ENCODE data around the gene HOTAIR. TPM values are rescaled to one million over a fixed set of nuclear protein-coding genes. Genes with fewer than 3 reads are reported as not detected.
A peak's percentile ranks its signal among the peaks of the same experiment; 100 is the strongest.

The HOTAIR gene
- total RNA-seq, 1 donor from 2014 or later = not detected

DNA sequence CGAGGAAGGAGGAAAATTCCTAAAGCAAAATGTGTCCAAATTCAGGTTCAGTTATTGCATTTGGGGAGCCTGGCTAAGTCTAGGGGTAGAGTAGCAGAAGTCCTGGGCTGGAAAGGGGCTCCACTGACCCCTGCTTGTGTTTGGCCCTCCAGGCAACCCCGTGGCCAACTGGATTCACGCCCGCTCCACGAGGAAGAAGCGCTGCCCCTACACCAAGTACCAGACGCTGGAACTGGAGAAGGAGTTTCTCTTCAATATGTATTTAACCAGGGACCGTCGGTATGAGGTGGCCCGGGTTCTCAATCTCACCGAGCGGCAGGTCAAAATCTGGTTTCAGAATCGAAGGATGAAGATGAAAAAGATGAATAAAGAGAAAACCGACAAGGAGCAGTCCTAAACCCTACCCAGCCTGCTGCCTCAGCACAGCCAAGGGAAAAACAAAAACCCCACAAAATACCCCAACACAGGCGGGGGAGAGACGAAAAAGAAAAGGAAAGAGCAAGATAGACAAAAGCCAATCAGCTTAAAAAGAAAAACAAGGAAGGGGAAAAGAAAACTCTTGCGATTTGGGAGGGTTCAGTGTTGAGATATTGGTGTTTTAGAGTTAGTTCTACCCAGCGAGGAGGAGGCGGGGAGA lies 27.6 kb upstream of the HOTAIR start:
- H3K9me3 Mint-ChIP-seq (ENCODE audit: low read depth) = no peaks in the 10 kb centered on the region
- H3K27ac Mint-ChIP-seq = no peak overlapping the region
- no peak overlapping the region for H3K4me3 Mint-ChIP-seq (ENCODE audit: low read depth)
- H3K36me3 Mint-ChIP-seq (ENCODE audit: insufficient read depth) = no peaks in the 10 kb centered on the region
- H3K4me1 Mint-ChIP-seq (ENCODE audit: low read depth) = peaks cover 5% of the 10 kb centered on the region
- TF ChIP-seq, protein P1, sequence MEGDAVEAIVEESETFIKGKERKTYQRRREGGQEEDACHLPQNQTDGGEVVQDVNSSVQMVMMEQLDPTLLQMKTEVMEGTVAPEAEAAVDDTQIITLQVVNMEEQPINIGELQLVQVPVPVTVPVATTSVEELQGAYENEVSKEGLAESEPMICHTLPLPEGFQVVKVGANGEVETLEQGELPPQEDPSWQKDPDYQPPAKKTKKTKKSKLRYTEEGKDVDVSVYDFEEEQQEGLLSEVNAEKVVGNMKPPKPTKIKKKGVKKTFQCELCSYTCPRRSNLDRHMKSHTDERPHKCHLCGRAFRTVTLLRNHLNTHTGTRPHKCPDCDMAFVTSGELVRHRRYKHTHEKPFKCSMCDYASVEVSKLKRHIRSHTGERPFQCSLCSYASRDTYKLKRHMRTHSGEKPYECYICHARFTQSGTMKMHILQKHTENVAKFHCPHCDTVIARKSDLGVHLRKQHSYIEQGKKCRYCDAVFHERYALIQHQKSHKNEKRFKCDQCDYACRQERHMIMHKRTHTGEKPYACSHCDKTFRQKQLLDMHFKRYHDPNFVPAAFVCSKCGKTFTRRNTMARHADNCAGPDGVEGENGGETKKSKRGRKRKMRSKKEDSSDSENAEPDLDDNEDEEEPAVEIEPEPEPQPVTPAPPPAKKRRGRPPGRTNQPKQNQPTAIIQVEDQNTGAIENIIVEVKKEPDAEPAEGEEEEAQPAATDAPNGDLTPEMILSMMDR (IDR thresholded peaks at IDR 0.05; ENCODE audit: unreplicated experiment) = no peak
- peaks cover 100% of the 10 kb centered on the region for H3K27me3 Mint-ChIP-seq
- no peak for DNase-seq (ENCODE audit: low spot score, unreplicated experiment)

DNA sequence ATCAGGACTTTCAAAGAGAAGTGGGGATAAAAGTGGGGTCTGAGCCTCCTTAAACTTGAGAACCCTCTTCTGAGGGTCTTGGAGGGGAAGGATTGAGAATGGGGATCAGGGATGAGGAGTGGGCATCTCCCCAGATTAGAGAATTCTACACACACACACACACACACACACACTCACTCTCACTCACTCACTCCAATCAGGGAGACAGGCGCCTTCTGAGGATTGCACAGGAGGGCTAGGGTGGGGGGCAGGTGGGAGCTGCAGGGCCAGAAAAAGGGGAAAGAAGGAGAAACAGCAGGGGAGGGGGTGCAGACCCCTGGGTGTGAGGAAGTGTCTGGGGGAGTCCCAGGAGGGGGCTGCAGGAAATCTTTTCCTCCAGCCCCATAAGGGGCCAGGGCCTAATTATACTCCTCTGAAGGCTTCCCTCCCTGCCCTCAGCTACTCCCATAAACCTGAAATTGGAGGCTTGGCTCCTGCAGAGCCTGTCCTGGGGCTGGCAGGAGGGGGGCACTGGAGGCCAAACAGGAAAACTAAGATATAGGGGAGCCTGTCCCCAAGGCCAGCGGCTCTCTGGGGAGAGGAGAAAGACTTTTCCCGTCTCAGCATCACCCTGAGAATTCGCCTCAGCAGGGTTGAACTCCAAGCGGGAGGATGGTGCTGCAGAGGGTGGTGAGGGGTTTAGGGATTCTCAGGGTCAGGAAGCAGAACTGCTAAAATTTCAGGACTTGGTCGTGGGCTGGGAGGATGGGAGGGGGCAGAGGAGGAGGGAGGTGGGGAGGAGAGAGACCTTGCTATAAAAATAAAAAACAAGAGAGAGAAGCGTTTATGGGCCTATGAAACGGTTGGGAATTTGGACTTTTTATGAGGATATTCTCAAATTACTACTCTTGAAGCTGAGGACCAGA lies 26.8 kb upstream of the HOTAIR start:
- no peak for DNase-seq (ENCODE audit: low spot score, unreplicated experiment)
- no peak overlapping the region for H3K4me3 Mint-ChIP-seq (ENCODE audit: low read depth)
- H3K27ac Mint-ChIP-seq = no peak overlapping the region
- TF ChIP-seq, protein P1 (IDR thresholded peaks at IDR 0.05; ENCODE audit: unreplicated experiment) = no peak
- H3K36me3 Mint-ChIP-seq (ENCODE audit: insufficient read depth) = no peaks in the 10 kb centered on the region
- peaks cover 100% of the 10 kb centered on the region for H3K27me3 Mint-ChIP-seq
- H3K4me1 Mint-ChIP-seq (ENCODE audit: low read depth) = peaks cover 5% of the 10 kb centered on the region
- H3K9me3 Mint-ChIP-seq (ENCODE audit: low read depth) = no peaks in the 10 kb centered on the region

DNA sequence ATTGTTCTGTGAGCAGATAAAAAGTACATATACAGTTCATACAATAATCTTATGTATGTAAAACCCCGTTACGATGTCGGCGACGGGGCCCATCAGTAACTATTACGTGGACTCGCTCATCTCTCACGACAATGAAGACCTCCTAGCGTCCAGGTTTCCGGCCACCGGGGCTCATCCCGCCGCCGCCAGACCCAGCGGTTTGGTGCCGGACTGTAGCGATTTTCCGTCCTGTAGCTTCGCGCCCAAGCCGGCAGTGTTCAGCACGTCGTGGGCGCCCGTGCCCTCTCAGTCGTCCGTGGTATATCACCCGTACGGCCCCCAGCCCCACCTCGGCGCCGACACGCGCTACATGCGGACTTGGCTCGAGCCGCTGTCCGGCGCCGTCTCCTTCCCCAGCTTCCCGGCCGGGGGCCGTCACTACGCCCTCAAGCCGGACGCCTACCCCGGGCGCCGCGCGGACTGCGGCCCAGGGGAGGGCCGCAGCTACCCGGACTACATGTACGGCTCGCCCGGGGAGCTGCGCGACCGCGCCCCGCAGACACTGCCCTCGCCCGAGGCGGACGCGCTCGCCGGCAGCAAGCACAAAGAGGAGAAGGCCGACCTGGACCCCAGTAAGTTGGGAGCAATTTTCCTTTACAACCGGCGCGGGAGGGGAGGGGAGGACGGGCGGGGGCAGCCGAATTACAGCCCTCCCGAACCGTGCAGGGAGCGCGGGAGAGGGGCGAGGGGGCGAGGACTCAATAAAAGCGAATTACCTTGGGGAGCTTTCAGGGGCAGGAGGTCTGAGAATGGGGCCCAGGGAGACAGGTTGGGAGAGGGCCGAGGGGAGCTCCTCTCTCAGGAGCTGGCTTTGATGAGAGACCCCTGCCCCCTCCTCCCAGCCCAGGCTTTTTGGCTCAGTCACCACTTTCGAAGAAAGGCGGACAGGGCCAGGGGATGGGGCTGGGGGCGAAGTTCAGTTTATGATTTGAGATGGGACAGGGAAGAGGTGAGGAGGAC lies 25.7 kb upstream of the HOTAIR start, which contains the start of gene HOXC9:
Gene HOXC9, plus strand, starts transcription at position 46 of the 999 bp plus-strand sequence. Its CDS starts 28 bp downstream, at position 74.
- Mint-ChIP-seq H3K27me3 (peaks cover 100% of the 10 kb centered on the region), H3K27ac (no peak within 1 kb of the TSS)

DNA sequence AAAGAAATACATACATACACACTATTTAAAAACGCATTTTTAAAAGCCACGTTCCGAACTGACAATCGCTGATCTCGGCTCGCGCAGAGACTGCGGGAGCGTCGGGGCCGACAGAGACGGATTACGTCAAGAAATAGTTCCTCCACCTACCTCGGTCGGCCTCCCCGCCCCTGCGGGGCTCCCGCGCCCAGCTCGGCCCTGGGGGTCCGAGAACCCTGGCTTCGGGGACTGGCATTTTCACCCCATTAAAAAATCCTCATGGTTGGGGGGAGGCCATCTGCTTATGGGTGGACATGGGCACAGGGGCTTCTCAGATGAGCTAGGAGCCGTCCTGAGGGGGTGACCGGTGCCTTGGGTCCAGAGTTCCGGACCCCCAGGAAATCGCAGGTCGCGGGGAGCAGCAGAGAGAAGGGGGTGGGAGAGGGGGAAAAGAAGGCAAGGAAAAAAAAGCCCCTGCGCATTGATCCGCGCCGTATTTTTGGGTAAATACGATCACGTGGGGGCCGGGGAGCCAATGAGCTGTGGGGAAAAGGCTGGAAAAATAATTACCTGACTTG lies 24.9 kb upstream of the HOTAIR start:
- H3K9me3 Mint-ChIP-seq (ENCODE audit: low read depth) = no peaks in the 10 kb centered on the region
- peaks cover 2% of the 10 kb centered on the region for H3K4me1 Mint-ChIP-seq (ENCODE audit: low read depth)
- peaks cover 100% of the 10 kb centered on the region for H3K27me3 Mint-ChIP-seq
- TF ChIP-seq, protein P1 (IDR thresholded peaks at IDR 0.05; ENCODE audit: unreplicated experiment) = no peak
- peak overlapping the region; percentile 40 for H3K4me3 Mint-ChIP-seq (ENCODE audit: low read depth)
- H3K36me3 Mint-ChIP-seq (ENCODE audit: insufficient read depth) = no peaks in the 10 kb centered on the region
- DNase-seq (ENCODE audit: low spot score, unreplicated experiment) = no peak
- H3K27ac Mint-ChIP-seq = no peak overlapping the region

More for the DNA sequence above, 25.7 kb upstream of the HOTAIR start, which contains the start of gene HOXC9:
- H3K9me3 Mint-ChIP-seq (ENCODE audit: low read depth) = no peaks in the 10 kb centered on the region
- H3K4me1 Mint-ChIP-seq (ENCODE audit: low read depth) = peaks cover 2% of the 10 kb centered on the region
- H3K36me3 Mint-ChIP-seq (ENCODE audit: insufficient read depth) = no peaks in the 10 kb centered on the region
- H3K4me3 Mint-ChIP-seq (ENCODE audit: low read depth) = peak within 1 kb of the TSS; percentile 40
- no peak for DNase-seq (ENCODE audit: low spot score, unreplicated experiment)
- TF ChIP-seq, protein P1 (IDR thresholded peaks at IDR 0.05; ENCODE audit: unreplicated experiment) = no peak

All from progenitor cell of endocrine pancreas (in vitro differentiated cells).